Astrocyte (in vitro differentiated cells and primary cell): Measurements from ENCODE around the gene CHST11. TPM values are rescaled to one million over a fixed set of nuclear protein-coding genes. Genes with fewer than 3 reads are reported as not detected.

Source experiments
- DNase-seq: peaks from one replicate; pipeline ENCODE4 v3.0.0-alpha.2; 2010; ENCODE audit warnings: low read depth
- FAIRE-seq: peaks from 2 replicates; lab custom pipeline; 2011; peaks lifted over from hg19 to GRCh38; lab: Jason Lieb, UNC
- H2AFZ ChIP-seq: 2 replicates; pipeline ENCODE4 v1.6.0; 2012; ENCODE audit warnings: low read depth, low read length, inconsistent platforms
- H3K27ac ChIP-seq: 2 replicates; pipeline ENCODE4 v1.5.1; 2011; ENCODE audit warnings: low read depth, low read length, inconsistent platforms
- H3K27me3 ChIP-seq: 2 replicates; pipeline ENCODE4 v1.6.0; 2011; ENCODE audit warnings: low read length, inconsistent platforms; ENCODE audit not compliant: insufficient read depth
- H3K36me3 ChIP-seq: 2 replicates; pipeline ENCODE4 v1.5.1; 2011; ENCODE audit warnings: low read length, inconsistent platforms; ENCODE audit not compliant: insufficient read depth
- H3K4me1 ChIP-seq: 2 replicates; pipeline ENCODE4 v1.5.1; 2011; ENCODE audit warnings: low read length, inconsistent platforms; ENCODE audit not compliant: insufficient read depth
- H3K4me2 ChIP-seq: 2 replicates; pipeline ENCODE4 v1.6.0; 2012; ENCODE audit warnings: low read length, inconsistent platforms
- H3K4me3 ChIP-seq: 2 replicates; pipeline ENCODE4 v1.5.1; 2011; ENCODE audit warnings: low read depth, mild to moderate bottlenecking, low read length, inconsistent platforms; ENCODE audit not compliant: insufficient read depth
- H3K79me2 ChIP-seq: 2 replicates; pipeline ENCODE4 v1.6.0; 2012; ENCODE audit warnings: mild to moderate bottlenecking, low read length, inconsistent platforms; ENCODE audit not compliant: insufficient read depth
- H3K9ac ChIP-seq: 2 replicates; pipeline ENCODE4 v1.6.0; 2012; ENCODE audit warnings: mild to moderate bottlenecking, low read length, inconsistent platforms
- H3K9me3 ChIP-seq: 2 replicates; pipeline ENCODE4 v1.5.1; 2012; ENCODE audit warnings: low read depth, mild to moderate bottlenecking, low read length, inconsistent platforms; ENCODE audit not compliant: insufficient read depth
- H4K20me1 ChIP-seq: 2 replicates; pipeline ENCODE4 v1.6.0; 2012; ENCODE audit warnings: low read length, inconsistent platforms; ENCODE audit not compliant: insufficient read depth
- H3K27ac Mint-ChIP-seq: one replicate; pipeline ENCODE4 v1.8.0; 2021; ENCODE audit warnings: mild to moderate bottlenecking, mixed read lengths; ENCODE audit not compliant: unreplicated experiment
- H3K27me3 Mint-ChIP-seq: one replicate; pipeline ENCODE4 v1.8.0; 2021; ENCODE audit warnings: low read depth, mixed read lengths; ENCODE audit not compliant: unreplicated experiment
- H3K36me3 Mint-ChIP-seq: one replicate; pipeline ENCODE4 v1.8.0; 2021; ENCODE audit warnings: low read depth, mixed read lengths; ENCODE audit not compliant: unreplicated experiment
- H3K4me1 Mint-ChIP-seq: one replicate; pipeline ENCODE4 v1.8.0; 2021; ENCODE audit warnings: low read depth, mixed read lengths; ENCODE audit not compliant: unreplicated experiment
- H3K4me3 Mint-ChIP-seq: one replicate; pipeline ENCODE4 v1.8.0; 2021; ENCODE audit warnings: mild to moderate bottlenecking, moderate library complexity, mixed read lengths; ENCODE audit not compliant: unreplicated experiment
- H3K9me3 Mint-ChIP-seq: one replicate; pipeline ENCODE4 v1.8.0; 2021; ENCODE audit warnings: mild to moderate bottlenecking, mixed read lengths; ENCODE audit not compliant: unreplicated experiment
- CTCF ChIP-seq: IDR thresholded peaks from 2 replicates; pipeline ENCODE4 v1.5.1; 2011; ENCODE audit warnings: low read depth, mild to moderate bottlenecking, inconsistent platforms, low read length, moderate library complexity; ENCODE audit not compliant: insufficient read depth
- EZH2 ChIP-seq: IDR thresholded peaks from 2 replicates; pipeline ENCODE4 v1.6.1; 2012; ENCODE audit warnings: mild to moderate bottlenecking, low read length, inconsistent platforms; ENCODE audit not compliant: insufficient read depth
- total RNA-seq: library from RNA; stranded (reverse); gene quantifications from 2 replicates; pipeline ENCODE4 v1.2.1, GENCODE V29; 2021

The CHST11 gene
- total RNA-seq, 1 donor from 2014 or later, result 30.2 TPM

DNA sequence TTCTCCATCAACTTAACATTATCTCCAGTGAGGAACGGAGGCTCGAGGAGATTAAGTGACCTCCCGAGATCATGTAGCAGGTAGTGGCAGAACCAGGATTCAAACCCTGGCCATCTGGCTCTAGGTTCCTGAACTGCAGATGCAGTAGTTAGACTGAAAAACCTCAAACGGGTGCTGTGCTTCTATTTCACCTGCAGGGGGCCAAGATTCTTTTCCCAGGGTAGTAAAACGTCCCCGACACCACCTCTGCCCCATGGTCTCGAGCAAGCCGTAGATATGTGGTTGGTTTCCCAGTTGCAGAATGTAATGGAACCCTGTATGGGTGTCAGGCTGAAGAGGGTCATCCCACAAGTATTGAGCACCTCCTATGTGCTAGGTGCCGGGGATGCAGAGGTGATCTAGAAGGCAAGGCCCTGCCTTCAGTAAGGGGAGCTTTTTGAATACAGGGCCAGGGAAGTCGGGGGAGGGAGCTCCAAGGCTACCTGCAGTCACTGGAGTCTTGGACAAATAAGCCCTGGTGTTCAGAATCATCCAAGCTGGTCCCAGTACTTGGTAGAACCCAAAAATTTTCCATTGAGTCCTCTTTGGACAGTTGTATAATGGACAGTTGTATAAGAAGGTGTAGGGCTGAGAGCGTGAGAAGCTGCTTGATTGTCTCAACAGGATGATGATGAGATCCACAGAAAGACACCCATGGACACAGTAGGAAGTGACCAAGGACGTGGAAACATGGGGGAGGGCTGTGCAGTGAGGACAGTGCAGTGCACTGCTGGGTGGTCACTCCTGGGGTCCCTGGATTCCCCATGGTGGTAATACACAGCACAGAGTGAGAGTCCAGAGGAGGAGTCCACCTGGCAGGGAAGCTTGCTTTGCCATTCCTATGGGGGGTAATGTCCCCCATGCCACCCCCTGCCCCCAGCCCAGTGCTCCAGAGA, 197.2 kb downstream of the CHST11 start:
- DNase-seq (no peak), FAIRE-seq (no peak)
- Histone ChIP-seq H3K79me2 (peaks cover 8% of the 10 kb centered on the region), H3K9ac (no peak overlapping the region), H2AFZ (no peak overlapping the region), H3K9me3 (no peaks in the 10 kb centered on the region), H3K4me1 (no peaks in the 10 kb centered on the region), H3K4me3 (no peak overlapping the region), H3K4me2 (no peak overlapping the region), H3K27me3 (no peaks in the 10 kb centered on the region), H3K27ac (no peak overlapping the region), H4K20me1 (peaks cover 84% of the 10 kb centered on the region), H3K36me3 (no peaks in the 10 kb centered on the region)
- Mint-ChIP-seq H3K4me3 (no peak overlapping the region), H3K36me3 (peaks cover 3% of the 10 kb centered on the region), H3K27ac (no peak overlapping the region), H3K4me1 (peaks cover 9% of the 10 kb centered on the region), H3K9me3 (no peaks in the 10 kb centered on the region), H3K27me3 (no peaks in the 10 kb centered on the region)
- TF ChIP-seq EZH2 (no peak), CTCF (peak; percentile 22)

DNA sequence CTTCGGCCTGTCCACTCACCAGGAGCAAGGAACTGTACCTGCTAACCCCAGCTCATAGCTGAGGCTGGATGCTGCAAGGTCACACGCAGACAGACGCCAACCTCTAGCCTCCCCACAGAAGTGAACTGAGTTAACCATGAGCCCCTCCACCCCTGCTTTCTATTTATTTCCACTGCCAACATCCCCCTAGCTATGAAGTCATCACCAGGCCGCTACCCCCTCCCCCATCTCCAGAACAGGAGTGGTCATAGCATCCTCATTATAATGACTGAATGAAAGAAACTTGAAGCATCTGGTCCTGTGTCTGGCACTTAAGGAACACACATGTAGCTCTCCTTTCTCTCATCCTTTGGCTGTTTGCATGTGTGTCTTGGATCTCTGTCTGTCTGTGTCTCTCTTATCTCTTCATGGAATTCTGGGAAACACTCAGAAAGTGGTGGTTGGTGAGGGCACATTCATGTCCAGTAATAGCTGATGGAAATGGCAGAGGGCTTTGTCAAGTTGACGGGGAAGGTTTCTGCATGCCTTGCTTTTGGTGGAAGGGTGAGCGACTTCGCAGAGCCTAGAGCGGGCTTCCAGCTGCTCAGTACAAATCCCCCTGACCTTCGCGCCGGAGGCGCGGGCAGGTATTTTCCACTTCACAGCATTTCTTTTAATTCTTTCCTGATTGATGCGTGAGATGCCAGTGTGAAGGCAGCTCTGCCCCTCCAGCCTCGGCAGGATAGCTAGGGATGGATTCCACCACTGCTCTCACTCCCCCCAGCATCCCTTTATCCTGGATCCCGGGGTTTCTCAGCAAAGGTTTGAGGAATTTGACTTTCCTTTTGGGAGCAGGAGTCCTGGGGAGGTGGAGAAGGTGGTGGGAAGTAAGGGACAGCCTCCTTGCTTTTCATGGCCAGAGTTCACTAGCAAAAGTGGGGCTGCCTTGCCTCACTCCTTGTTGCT, 198.2 kb downstream of the CHST11 start:
- peaks cover 9% of the 10 kb centered on the region for H3K4me1 Mint-ChIP-seq
- H4K20me1 ChIP-seq, result peaks cover 80% of the 10 kb centered on the region
- H2AFZ ChIP-seq, result no peak overlapping the region
- no peak overlapping the region for H3K9ac ChIP-seq
- H3K4me2 ChIP-seq, result no peak overlapping the region
- no peaks in the 10 kb centered on the region for H3K9me3 Mint-ChIP-seq
- peaks cover 8% of the 10 kb centered on the region for H3K79me2 ChIP-seq
- no peak overlapping the region for H3K27ac Mint-ChIP-seq
- H3K4me1 ChIP-seq, result no peaks in the 10 kb centered on the region
- FAIRE-seq (no peak), DNase-seq (no peak)
- no peak overlapping the region for H3K4me3 Mint-ChIP-seq
- no peaks in the 10 kb centered on the region for H3K27me3 Mint-ChIP-seq
- H3K4me3 ChIP-seq, result no peak overlapping the region
- TF ChIP-seq EZH2, result no peak
- TF ChIP-seq CTCF, result no peak
- H3K27ac ChIP-seq, result no peak overlapping the region
- no peaks in the 10 kb centered on the region for H3K9me3 ChIP-seq
- no peaks in the 10 kb centered on the region for H3K27me3 ChIP-seq
- H3K36me3 Mint-ChIP-seq, result peaks cover 3% of the 10 kb centered on the region
- H3K36me3 ChIP-seq, result no peaks in the 10 kb centered on the region
